Measurements from ENCODE around the gene CNNM4.

Gene CNNM4

DNA sequence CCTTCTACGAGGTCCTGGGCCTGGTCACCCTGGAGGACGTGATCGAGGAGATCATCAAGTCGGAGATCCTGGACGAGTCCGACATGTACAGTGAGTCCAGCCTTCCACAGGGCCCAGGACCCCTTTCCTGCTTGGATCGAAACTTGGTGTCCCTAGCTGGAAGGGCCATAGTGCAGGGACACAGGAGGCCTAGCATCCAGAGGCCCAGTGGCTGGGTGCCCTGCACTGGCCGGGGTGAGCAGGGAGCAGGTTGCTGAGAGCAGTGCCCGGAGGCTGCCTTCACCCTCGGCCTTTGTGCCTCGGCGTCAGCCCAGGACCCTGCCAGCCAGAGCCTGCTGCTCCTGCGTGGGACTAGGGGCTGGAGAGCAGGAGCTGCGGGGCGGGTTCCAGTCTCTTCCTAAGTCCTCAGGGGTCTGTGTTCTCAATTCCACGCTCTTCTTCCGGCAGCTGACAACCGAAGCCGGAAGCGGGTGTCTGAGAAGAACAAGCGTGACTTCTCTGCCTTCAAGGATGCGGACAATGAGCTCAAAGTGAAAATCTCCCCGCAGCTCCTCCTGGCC, 36.4 kb downstream of the CNNM4 start:
- Histone ChIP-seq H3K27ac (no peak overlapping the region), H3K4me1 (peaks cover 0 to 8% (median 4%) of the 10 kb centered on the region in 4 donors), H3K36me3 (peaks cover 0 to 47% (median 29%) of the 10 kb centered on the region in 3 donors), H3K27me3 (no peaks in the 10 kb centered on the region), H3K4me3 (no peak overlapping the region), H3K9me3 (no peaks in the 10 kb centered on the region)
- intact Hi-C loops (cut with DNase I; ENCODE audit: low total_unique reads) = no loop called here
- DNase-seq = no peak
- TF ChIP-seq, protein P1, sequence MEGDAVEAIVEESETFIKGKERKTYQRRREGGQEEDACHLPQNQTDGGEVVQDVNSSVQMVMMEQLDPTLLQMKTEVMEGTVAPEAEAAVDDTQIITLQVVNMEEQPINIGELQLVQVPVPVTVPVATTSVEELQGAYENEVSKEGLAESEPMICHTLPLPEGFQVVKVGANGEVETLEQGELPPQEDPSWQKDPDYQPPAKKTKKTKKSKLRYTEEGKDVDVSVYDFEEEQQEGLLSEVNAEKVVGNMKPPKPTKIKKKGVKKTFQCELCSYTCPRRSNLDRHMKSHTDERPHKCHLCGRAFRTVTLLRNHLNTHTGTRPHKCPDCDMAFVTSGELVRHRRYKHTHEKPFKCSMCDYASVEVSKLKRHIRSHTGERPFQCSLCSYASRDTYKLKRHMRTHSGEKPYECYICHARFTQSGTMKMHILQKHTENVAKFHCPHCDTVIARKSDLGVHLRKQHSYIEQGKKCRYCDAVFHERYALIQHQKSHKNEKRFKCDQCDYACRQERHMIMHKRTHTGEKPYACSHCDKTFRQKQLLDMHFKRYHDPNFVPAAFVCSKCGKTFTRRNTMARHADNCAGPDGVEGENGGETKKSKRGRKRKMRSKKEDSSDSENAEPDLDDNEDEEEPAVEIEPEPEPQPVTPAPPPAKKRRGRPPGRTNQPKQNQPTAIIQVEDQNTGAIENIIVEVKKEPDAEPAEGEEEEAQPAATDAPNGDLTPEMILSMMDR (IDR thresholded peaks at IDR 0.05) = no peak

DNA sequence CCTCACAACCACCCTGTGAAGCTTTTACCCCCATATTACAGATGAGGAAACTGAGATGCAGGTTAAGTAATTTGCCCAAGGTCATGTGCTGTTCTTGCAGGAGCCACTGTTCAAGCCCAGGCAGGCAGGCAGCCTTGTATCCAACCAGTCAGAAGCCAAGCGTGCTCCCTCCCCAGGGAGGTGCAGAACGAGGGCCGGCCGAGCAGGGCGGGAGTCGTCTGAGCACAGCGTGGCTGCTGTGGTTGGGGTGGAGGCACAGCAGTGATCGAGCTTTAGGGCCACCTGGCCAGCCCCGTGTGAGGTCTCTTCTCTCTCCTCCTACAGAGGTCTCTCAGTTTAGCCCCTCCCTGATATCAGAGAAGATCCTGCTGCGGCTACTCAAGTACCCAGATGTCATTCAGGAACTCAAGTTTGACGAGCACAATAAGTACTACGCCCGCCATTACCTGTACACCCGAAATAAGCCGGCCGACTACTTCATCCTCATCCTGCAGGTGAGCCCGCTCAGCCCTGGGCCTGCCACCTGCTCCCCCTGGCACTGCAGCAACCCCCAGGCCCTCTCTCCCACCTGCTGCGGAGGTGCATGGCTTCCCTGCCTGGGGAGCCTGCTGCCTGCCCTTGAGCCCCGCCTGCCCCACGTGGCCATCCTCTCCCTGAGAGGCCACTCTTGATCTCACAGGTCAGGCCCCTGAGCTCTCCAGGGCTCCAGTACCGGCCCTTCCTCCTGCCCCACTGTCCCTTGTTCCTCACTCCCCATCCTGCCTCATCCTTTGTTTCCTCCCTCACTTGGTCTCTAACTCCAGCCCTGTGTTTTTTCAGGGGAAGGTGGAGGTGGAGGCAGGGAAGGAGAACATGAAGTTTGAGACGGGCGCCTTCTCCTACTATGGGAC, 38.3 kb downstream of the CNNM4 start:
- no peak for DNase-seq
- intact Hi-C loops (cut with DNase I; ENCODE audit: low total_unique reads) = no loop called here
- no peak overlapping the region for H3K4me3 ChIP-seq

DNA sequence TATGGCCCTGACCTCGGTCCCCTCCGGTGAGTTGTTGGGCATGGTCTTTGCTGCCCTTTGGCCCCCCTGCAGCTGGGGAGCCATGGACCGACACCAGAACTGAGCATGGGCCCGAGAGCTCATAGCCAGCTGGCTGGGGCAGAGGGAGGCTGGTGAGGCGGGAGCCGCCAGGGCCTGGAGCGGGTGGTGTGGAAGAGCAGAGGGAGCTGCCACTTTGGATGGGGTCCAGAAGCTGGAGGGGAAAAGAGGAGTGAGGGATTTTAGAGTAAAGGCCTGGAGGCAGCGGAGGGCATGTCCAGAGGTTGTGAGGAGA, 38.9 kb downstream of the CNNM4 start:
- Histone ChIP-seq H3K4me3 (no peak overlapping the region), H3K36me3 (peaks cover 0 to 68% (median 32%) of the 10 kb centered on the region in 3 donors), H3K9me3 (no peaks in the 10 kb centered on the region), H3K27me3 (no peaks in the 10 kb centered on the region), H3K27ac (no peak overlapping the region), H3K4me1 (peaks cover 0 to 8% (median 4%) of the 10 kb centered on the region in 4 donors)
- intact Hi-C loops (cut with DNase I; ENCODE audit: low total_unique reads) = no loop called here
- no peak for DNase-seq
- TF ChIP-seq, protein P1 (IDR thresholded peaks at IDR 0.05) = no peak

More for the DNA sequence above, 38.3 kb downstream of the CNNM4 start:
- Histone ChIP-seq H3K9me3 (no peaks in the 10 kb centered on the region), H3K27ac (no peak overlapping the region), H3K4me1 (peaks cover 0 to 8% (median 4%) of the 10 kb centered on the region in 4 donors), H3K27me3 (no peaks in the 10 kb centered on the region), H3K36me3 (peaks cover 0 to 62% (median 32%) of the 10 kb centered on the region in 3 donors)
- TF ChIP-seq, protein P1 (IDR thresholded peaks at IDR 0.05) = no peak

DNA sequence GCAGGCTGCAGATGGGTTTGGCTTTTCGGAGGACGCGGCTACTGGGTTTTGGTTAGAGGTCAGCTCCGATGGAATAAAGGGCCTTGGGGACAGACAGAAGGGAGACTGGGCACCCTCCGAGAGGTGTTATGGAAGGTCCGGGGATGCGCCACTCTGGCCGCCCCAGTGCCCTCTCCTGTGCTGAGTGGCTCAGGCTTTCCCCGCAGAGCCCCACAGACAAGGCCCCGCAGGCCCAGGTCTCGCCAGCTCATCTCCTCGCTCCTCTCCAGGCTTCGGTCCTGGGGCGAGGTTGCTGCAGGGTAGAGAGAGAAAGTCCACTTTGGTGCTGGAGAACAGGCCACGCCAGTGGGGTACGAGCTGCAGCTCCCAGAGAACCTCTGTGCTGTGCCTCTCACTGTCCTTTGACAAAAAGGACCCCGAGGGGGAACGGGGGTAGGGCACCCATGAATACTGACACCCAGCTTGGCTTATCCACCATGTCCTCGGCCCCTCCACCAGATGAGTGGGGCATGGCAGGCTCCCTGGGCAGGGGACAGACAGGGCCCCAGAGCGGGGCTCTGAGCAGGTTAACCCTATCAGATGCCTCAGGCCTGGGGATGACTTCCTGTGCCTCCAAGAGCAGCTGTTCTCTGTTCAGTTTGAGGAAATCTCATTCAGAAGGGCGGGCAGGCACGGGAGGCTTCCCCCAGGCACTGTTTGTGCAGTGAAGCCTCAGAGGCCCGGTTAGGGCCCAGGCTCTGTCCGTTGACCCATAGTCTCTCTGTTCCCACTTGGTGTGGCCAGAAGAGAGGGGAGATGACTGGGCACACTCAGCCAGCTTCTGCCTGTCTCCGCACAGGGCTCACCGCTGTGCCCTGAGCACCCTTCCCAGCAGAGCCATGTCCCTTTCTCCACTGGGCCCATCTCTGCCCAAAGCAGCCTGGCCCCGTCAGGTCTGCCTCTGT, 39.6 kb downstream of the CNNM4 start:
- TF ChIP-seq, protein P1 (IDR thresholded peaks at IDR 0.05) = no peak
- Histone ChIP-seq H3K27me3 (no peaks in the 10 kb centered on the region), H3K27ac (no peak overlapping the region), H3K36me3 (peaks cover 0 to 70% (median 32%) of the 10 kb centered on the region in 3 donors), H3K9me3 (no peaks in the 10 kb centered on the region), H3K4me1 (peaks cover 0 to 8% (median 4%) of the 10 kb centered on the region in 4 donors), H3K4me3 (no peak overlapping the region)
- intact Hi-C loops (cut with DNase I; ENCODE audit: low total_unique reads) = no loop called here
- DNase-seq = no peak

DNA sequence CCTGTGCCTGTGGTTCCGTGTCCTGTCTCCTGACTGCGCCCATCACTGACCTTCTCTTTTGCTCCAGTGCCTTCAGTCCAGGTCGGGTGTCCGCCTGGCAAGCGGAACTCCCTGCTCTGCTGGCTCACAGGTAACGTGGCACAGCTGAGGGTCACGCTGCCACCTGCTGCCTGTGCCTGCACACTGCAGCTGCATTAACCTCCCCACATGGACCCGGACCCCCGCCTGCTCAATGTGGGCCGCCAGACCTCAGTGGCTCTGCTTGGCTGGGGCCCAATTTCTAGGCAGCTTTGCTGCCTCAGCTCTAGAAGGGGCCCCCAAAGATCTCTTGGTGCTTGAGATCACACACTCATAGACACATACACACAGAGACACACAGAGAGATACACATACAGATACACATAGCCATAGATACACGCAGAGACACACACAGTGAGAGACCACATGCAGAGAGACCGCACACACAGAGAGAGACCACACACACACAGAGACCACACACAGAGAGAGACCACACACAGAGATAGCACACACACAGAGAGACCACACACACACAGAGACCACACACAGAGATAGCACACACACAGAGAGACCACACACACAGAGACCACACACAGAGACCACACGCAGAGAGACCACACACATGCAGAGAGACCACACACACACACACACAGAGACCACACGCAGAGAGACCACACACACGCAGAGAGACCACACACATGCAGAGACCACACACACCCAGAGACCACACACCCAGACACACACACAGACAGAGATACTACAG, 40.5 kb downstream of the CNNM4 start:
- Histone ChIP-seq H3K4me3 (no peak overlapping the region), H3K27ac (no peak overlapping the region), H3K36me3 (peaks cover 0 to 70% (median 32%) of the 10 kb centered on the region in 3 donors), H3K27me3 (no peaks in the 10 kb centered on the region), H3K4me1 (peaks cover 0 to 8% (median 4%) of the 10 kb centered on the region in 4 donors), H3K9me3 (no peaks in the 10 kb centered on the region)
- intact Hi-C loops (cut with DNase I; ENCODE audit: low total_unique reads) = no loop called here
- peak; percentile 66 to 78 for DNase-seq
- TF ChIP-seq, protein P1 (IDR thresholded peaks at IDR 0.05) = peak; percentile 81 to 85

Data from tibial artery (tissue), 4 donors.